GM12864 (cell line): ENCODE data around the gene KRT13.

ENCODE experiments used
- DNase-seq: peaks from one replicate; pipeline ENCODE4 v3.0.0-alpha.2; 2011; ENCODE audit warnings: low read depth
- H3K4me3 ChIP-seq: 2 replicates; pipeline ENCODE4 v1.5.1; 2011; ENCODE audit warnings: mild to moderate bottlenecking, low read depth, low read length, control low read depth
- CTCF ChIP-seq: IDR thresholded peaks from 2 replicates; pipeline ENCODE4 v1.5.1; 2011; ENCODE audit warnings: low read depth, mild to moderate bottlenecking, moderate library complexity, low read length, control low read depth, inconsistent platforms; ENCODE audit errors: missing control alignments

The KRT13 gene

GRCh38 chr17:41527063-41528023, 21.9 kb upstream of the KRT13 start:
- no peak overlapping the region for H3K4me3 ChIP-seq
- DNase-seq, result no peak
- no peak for TF ChIP-seq CTCF

GRCh38 chr17:41524261-41524660, 18.8 kb upstream of the KRT13 start:
- no peak for DNase-seq
- TF ChIP-seq CTCF, result no peak
- no peak overlapping the region for H3K4me3 ChIP-seq

GRCh38 chr17:41523787-41524186, 18.4 kb upstream of the KRT13 start:
- no peak for DNase-seq
- H3K4me3 ChIP-seq, result no peak overlapping the region
- no peak for TF ChIP-seq CTCF

- DNase-seq, result no peak
- H3K4me3 ChIP-seq, result no peak overlapping the region
- no peak for TF ChIP-seq CTCF
Observed at GRCh38 chr17:41523225-41523593, 17.8 kb upstream of the KRT13 start.

- no peak for TF ChIP-seq CTCF
- no peak for DNase-seq
- H3K4me3 ChIP-seq, result no peak overlapping the region
Observed at GRCh38 chr17:41522301-41523224, 17.2 kb upstream of the KRT13 start.

GRCh38 chr17:41521574-41522261, 16.3 kb upstream of the KRT13 start:
- DNase-seq, result no peak

More at GRCh38 chr17:41521574-41522261, 16.3 kb upstream of the KRT13 start:
- no peak overlapping the region for H3K4me3 ChIP-seq
- no peak for TF ChIP-seq CTCF
